Activated T-cell treated with anti-CD3 and anti-CD28 coated beads, Interleukin-2, amount 50 U/mL, for 1 hour (primary cell): ENCODE data around the gene SLC6A17.

Experiments used
- DNase-seq: peaks from one replicate; pipeline ENCODE4 v3.0.0-alpha.2; 2020

Gene SLC6A17

GRCh38 chr1:110150330-110151174, at the start of gene SLC6A17:
Gene SLC6A17 (plus strand): TSS chr1:110150494. CDS start chr1:110166930, 16,436 bp downstream.
- DNase-seq, result no peak

GRCh38 chr1:110102081-110102480, 48.2 kb upstream of the SLC6A17 start:
- DNase-seq, result no peak

- peak; percentile 68 for DNase-seq
Observed at GRCh38 chr1:110106013-110106941, 44.0 kb upstream of the SLC6A17 start.

- DNase-seq, result no peak
Observed at GRCh38 chr1:110107867-110108469, 42.3 kb upstream of the SLC6A17 start.

- DNase-seq, result no peak
Observed at GRCh38 chr1:110111081-110111480, 39.2 kb upstream of the SLC6A17 start.

- DNase-seq, result no peak
Observed at GRCh38 chr1:110112143-110112542, 38.2 kb upstream of the SLC6A17 start, which contains the start of gene UBL4B. Gene UBL4B (plus strand): TSS chr1:110112443. CDS start chr1:110112535, 92 bp downstream.

GRCh38 chr1:110112656-110113055, 37.6 kb upstream of the SLC6A17 start:
- DNase-seq, result no peak

GRCh38 chr1:110113551-110113950, 36.7 kb upstream of the SLC6A17 start:
- no peak for DNase-seq

- no peak for DNase-seq
Observed at GRCh38 chr1:110114173-110114572, 36.1 kb upstream of the SLC6A17 start.

GRCh38 chr1:110114784-110115183, 35.5 kb upstream of the SLC6A17 start:
- DNase-seq, result no peak

GRCh38 chr1:110118636-110119396, 31.5 kb upstream of the SLC6A17 start:
- DNase-seq, result no peak

- DNase-seq, result no peak
Observed at GRCh38 chr1:110119843-110120242, 30.5 kb upstream of the SLC6A17 start.

GRCh38 chr1:110120960-110121561, 29.2 kb upstream of the SLC6A17 start:
- DNase-seq, result no peak

GRCh38 chr1:110123224-110123623, 27.1 kb upstream of the SLC6A17 start:
- DNase-seq, result no peak

- DNase-seq, result no peak
Observed at GRCh38 chr1:110125810-110126209, 24.5 kb upstream of the SLC6A17 start.

GRCh38 chr1:110130113-110130591, 20.1 kb upstream of the SLC6A17 start:
- DNase-seq, result no peak

- DNase-seq, result no peak
Observed at GRCh38 chr1:110130989-110131388, 19.3 kb upstream of the SLC6A17 start.

- DNase-seq, result no peak
Observed at GRCh38 chr1:110132682-110133081, 17.6 kb upstream of the SLC6A17 start.

- no peak for DNase-seq
Observed at GRCh38 chr1:110133436-110133835, 16.9 kb upstream of the SLC6A17 start.

GRCh38 chr1:110134050-110134595, 16.2 kb upstream of the SLC6A17 start:
- DNase-seq, result no peak

- no peak for DNase-seq
Observed at GRCh38 chr1:110135246-110135645, 15.0 kb upstream of the SLC6A17 start.
